SU-DHL-6 (cell line): ENCODE measurements around the gene EOLA1.
"Not testable (repeated sequence)": the region's sequence is repeated elsewhere in the genome, so short reads cannot be mapped to it uniquely, and the experiment has no call there.

Experiments
- H2AFZ ChIP-seq: fragments of 200-600 bp; sonication (generic); 2 replicates; pipeline ENCODE4 v1.6.1; 2014; ENCODE audit warnings: low read depth, mild to moderate bottlenecking, moderate library complexity, mixed read lengths, antibody characterized with exemption, low read length; ENCODE audit not compliant: severe bottlenecking
- H3F3A ChIP-seq: fragments of 200-600 bp; shearing (Covaris generic); 2 replicates; pipeline ENCODE4 v1.6.0; 2016; ENCODE audit warnings: antibody characterized with exemption, mild to moderate bottlenecking; ENCODE audit not compliant: insufficient read depth
- H3K27ac ChIP-seq: fragments of 200-600 bp; sonication (generic); 2 replicates; pipeline ENCODE4 v1.5.1; 2016; ENCODE audit warnings: low read depth, mild to moderate bottlenecking, low read length, moderate library complexity, mixed read lengths
- H3K27me3 ChIP-seq: fragments of 200-600 bp; sonication (generic), shearing (Covaris generic); 2 replicates; pipeline ENCODE4 v1.6.0; 2014; ENCODE audit warnings: mild to moderate bottlenecking, low read length
- H3K36me3 ChIP-seq: fragments of 200-600 bp; sonication (generic); 2 replicates; pipeline ENCODE4 v1.6.1; 2014; ENCODE audit warnings: mild to moderate bottlenecking, low read length, mixed read lengths
- H3K4me2 ChIP-seq: fragments of 300-600, 200-600 bp; shearing (Covaris generic), sonication (generic); 2 replicates; pipeline ENCODE4 v1.6.0; 2014; ENCODE audit warnings: low read length, low read depth, mild to moderate bottlenecking; ENCODE audit not compliant: poor library complexity, severe bottlenecking
- H3K4me3 ChIP-seq: fragments of 200-600 bp; sonication (generic); 2 replicates; pipeline ENCODE4 v1.5.1; 2014; ENCODE audit warnings: antibody characterized with exemption, low read length, mild to moderate bottlenecking, mixed read lengths; ENCODE audit not compliant: insufficient read depth, poor library complexity, severe bottlenecking
- H3K79me2 ChIP-seq: fragments of 200-600 bp; sonication (generic); 2 replicates; pipeline ENCODE4 v1.6.1; 2014; ENCODE audit warnings: mild to moderate bottlenecking, low read length, moderate library complexity; ENCODE audit not compliant: insufficient read depth
- H3K9ac ChIP-seq: fragments of 200-600 bp; sonication (generic); 2 replicates; pipeline ENCODE4 v1.7.0; 2014; ENCODE audit warnings: mild to moderate bottlenecking, low read length
- H3K9me2 ChIP-seq: fragments of 200-600 bp; sonication (generic); replicated peaks from 2 replicates; pipeline ENCODE4 v1.6.1; 2014; ENCODE audit warnings: low read length; ENCODE audit not compliant: insufficient read depth
- H3K9me3 ChIP-seq: fragments of 200-600 bp; sonication (generic); 2 replicates; pipeline ENCODE4 v1.6.1; 2014; ENCODE audit warnings: low read length, mixed read lengths; ENCODE audit not compliant: insufficient read depth
- H4K20me1 ChIP-seq: fragments of 200-600 bp; sonication (generic); 2 replicates; pipeline ENCODE4 v1.6.1; 2014; ENCODE audit warnings: low read depth, mild to moderate bottlenecking, antibody characterized with exemption, low read length, moderate library complexity, mixed read lengths
- EZH2phosphoT487 ChIP-seq: fragments of 200-600 bp; sonication (generic), shearing (Covaris generic); conservative IDR thresholded peaks from 2 replicates; pipeline ENCODE4 v1.6.1; 2018; ENCODE audit warnings: mild to moderate bottlenecking, antibody characterized with exemption, low read length, moderate library complexity, mixed read lengths
- TF ChIP-seq, protein P1 (sequence below): fragments of 200-600 bp; sonication (generic); IDR thresholded peaks from one replicate; pipeline ENCODE4 v1.5.1; 2017; ENCODE audit warnings: antibody characterized with exemption, mild to moderate bottlenecking, low read length, moderate library complexity; ENCODE audit not compliant: insufficient read depth, poor library complexity, severe bottlenecking

The EOLA1 gene

DNA sequence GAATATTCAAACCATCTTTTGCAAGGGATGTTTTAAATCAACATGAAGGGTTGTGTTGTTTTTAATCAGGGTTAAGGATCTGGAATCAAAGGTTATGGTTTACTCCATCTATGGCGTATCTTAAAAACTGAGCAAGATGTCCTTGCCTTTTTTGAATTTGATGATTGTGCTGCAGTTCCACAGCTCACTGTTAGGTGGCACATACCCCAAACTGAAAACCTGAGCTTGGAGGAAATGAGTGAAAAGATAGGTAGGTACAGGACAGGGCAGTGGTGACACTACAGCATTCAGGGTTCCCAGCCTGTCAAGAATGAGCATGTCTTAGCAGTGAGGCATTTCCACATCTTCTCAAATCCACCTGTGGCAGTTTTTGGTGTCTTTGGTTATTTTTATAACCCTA is 13.1 kb upstream of the EOLA1 start:
- TF ChIP-seq EZH2phosphoT487: no peak
- TF ChIP-seq, protein P1, sequence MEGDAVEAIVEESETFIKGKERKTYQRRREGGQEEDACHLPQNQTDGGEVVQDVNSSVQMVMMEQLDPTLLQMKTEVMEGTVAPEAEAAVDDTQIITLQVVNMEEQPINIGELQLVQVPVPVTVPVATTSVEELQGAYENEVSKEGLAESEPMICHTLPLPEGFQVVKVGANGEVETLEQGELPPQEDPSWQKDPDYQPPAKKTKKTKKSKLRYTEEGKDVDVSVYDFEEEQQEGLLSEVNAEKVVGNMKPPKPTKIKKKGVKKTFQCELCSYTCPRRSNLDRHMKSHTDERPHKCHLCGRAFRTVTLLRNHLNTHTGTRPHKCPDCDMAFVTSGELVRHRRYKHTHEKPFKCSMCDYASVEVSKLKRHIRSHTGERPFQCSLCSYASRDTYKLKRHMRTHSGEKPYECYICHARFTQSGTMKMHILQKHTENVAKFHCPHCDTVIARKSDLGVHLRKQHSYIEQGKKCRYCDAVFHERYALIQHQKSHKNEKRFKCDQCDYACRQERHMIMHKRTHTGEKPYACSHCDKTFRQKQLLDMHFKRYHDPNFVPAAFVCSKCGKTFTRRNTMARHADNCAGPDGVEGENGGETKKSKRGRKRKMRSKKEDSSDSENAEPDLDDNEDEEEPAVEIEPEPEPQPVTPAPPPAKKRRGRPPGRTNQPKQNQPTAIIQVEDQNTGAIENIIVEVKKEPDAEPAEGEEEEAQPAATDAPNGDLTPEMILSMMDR: no peak
- Histone ChIP-seq H3K9ac (no peak overlapping the region), H3K9me3 (no peaks in the 10 kb centered on the region), H3F3A (no peaks in the 10 kb centered on the region), H4K20me1 (no peaks in the 10 kb centered on the region), H3K79me2 (no peaks in the 10 kb centered on the region), H3K4me3 (no peak overlapping the region), H2AFZ (no peak overlapping the region), H3K9me2 (no peaks in the 10 kb centered on the region), H3K36me3 (no peaks in the 10 kb centered on the region), H3K27me3 (no peaks in the 10 kb centered on the region), H3K27ac (no peak overlapping the region), H3K4me2 (no peak overlapping the region)

DNA sequence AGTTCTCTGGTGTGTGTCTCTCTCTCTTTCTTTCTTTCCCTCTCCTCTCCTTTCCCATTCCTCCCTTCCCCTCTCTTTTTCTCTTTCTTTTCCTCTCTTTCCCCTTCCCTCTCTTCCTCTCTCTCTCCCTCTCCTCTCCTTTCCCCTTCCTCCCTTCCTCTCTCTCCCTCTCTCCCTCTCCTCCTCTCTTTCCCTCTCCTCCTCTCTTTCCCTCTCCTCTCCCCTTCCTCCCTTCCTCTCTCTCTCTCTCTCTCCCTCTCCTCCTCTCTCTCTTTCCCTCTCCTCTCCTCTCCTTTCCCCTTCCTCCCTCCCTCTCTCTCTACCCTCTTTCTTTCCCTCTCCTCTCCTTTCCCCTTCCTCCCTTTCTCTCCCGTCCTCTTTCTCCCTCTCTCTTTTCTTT is 12.4 kb upstream of the EOLA1 start:
- no peak overlapping the region for H3K27ac ChIP-seq
- H3K36me3 ChIP-seq: no peaks in the 10 kb centered on the region
- no peaks in the 10 kb centered on the region for H3K9me2 ChIP-seq
- H3F3A ChIP-seq: no peaks in the 10 kb centered on the region
- H3K79me2 ChIP-seq: no peaks in the 10 kb centered on the region
- no peak overlapping the region for H3K9ac ChIP-seq
- no peaks in the 10 kb centered on the region for H4K20me1 ChIP-seq
- no peak overlapping the region for H3K4me3 ChIP-seq
- H3K4me2 ChIP-seq: no peak overlapping the region
- no peaks in the 10 kb centered on the region for H3K27me3 ChIP-seq
- H2AFZ ChIP-seq: no peak overlapping the region
- no peaks in the 10 kb centered on the region for H3K9me3 ChIP-seq
- TF ChIP-seq, protein P1: no peak
- no peak for TF ChIP-seq EZH2phosphoT487

DNA sequence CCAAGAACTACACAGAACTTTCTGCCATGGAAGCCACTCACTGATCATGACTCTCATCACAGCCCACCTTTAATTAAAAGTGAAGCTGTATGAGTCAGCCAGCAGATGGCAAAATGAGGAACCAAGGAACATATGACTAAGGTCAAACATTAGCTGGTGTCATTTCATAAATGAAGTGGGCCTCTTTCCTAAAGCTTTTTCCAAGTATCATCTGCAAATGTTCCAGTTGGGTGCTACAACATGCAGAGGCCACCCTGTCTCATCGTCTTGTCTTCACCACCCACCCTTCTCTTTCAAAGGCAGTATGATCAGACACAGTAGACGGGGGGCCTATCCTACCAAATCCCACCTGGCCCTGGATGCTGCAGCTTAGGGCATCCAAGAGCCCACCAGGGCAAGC is 9.2 kb upstream of the EOLA1 start:
- no peaks in the 10 kb centered on the region for H3K27me3 ChIP-seq
- H3K79me2 ChIP-seq: no peaks in the 10 kb centered on the region
- H4K20me1 ChIP-seq: no peaks in the 10 kb centered on the region
- H3K36me3 ChIP-seq: no peaks in the 10 kb centered on the region
- H3K4me2 ChIP-seq: no peak overlapping the region
- no peaks in the 10 kb centered on the region for H3K9me3 ChIP-seq
- H3K9me2 ChIP-seq: no peaks in the 10 kb centered on the region
- no peaks in the 10 kb centered on the region for H3F3A ChIP-seq
- TF ChIP-seq EZH2phosphoT487: no peak
- TF ChIP-seq, protein P1: no peak
- H3K4me3 ChIP-seq: no peak overlapping the region
- H3K9ac ChIP-seq: no peak overlapping the region
- no peak overlapping the region for H3K27ac ChIP-seq
- no peak overlapping the region for H2AFZ ChIP-seq

DNA sequence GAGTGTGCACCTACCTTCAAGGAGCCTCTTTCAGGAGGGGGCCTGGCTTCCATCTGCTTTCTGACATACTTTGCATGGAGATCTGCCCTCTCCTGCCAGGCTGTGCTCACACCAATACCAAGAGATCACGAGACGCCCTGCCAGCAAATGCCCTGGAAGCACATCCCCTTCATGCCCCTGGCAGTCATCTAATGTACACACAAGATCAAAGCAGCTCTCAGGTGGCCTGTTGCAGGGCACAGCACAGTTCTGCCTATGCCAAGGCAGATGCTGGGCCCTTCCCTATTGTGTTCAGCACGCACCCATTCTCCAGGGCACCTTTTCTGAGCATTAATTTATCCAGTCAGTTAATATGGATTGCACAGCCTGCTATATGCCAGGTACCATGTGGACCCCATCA is 7.9 kb upstream of the EOLA1 start:
- not testable (repeated sequence) for H3K4me3 ChIP-seq, H3K36me3 ChIP-seq

DNA sequence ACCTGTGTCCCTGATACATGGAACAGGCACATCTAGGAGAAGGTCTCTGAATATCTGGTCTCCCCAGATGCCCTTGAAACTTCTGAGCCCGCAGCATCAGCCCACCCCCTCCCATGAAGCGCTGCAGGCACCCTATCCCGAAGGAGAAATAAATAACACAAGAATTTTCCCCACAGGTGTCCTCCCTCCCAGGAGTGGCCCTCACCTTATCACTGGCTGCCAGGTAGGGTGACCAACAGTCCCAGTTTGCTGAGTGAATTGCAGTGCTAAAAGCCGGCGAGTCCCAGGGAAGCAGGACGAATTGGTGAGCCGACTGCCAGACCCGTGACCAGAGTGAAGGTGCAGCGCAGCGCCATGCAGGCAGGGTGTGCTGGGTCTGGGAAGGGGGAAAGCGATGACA is 6.8 kb upstream of the EOLA1 start:
- not testable (repeated sequence) for H3K36me3 ChIP-seq, H3F3A ChIP-seq, H3K27ac ChIP-seq, H3K27me3 ChIP-seq, H2AFZ ChIP-seq, H3K4me2 ChIP-seq, H3K9ac ChIP-seq, H3K9me3 ChIP-seq, H3K9me2 ChIP-seq, H4K20me1 ChIP-seq, H3K79me2 ChIP-seq, H3K4me3 ChIP-seq

More for the DNA sequence above, 7.9 kb upstream of the EOLA1 start:
- not testable (repeated sequence) for H4K20me1 ChIP-seq, H3F3A ChIP-seq, H3K27me3 ChIP-seq, H3K9ac ChIP-seq, H3K4me2 ChIP-seq, H3K9me3 ChIP-seq, H2AFZ ChIP-seq, H3K27ac ChIP-seq, H3K9me2 ChIP-seq, H3K79me2 ChIP-seq

DNA sequence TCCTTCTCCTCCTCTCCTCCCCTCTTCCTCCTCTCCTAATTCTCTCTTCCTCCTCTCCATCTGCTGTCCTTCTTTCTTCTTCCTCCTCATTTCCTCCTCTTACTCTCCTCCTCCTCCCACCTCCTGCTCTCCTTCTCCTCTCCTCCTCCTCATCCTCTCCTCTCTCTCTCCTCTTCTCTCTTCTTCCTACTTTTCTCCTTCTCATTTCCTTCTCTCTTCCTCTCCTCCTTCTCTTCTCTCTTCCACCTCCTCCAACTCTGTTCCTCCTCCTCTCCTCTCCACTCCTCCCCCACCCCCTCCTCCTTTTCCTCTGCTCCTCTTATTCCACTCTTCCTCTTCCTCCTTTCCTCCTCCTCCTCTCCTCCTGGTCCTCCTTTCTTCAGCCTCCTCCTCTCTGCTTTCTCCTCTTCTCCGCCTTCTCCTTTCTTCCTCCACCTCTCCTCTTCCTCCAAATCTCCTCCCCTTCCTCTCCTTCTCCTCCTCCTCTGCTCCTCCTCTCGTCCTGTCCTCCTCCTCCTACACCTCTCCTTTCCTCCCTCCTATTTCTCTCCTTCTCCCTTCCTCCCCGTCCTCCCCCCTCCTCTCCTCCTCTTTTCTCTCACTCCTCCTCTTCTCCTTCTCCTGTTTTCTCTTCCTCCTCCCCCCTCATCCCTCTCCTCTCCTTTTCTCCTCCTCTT is 5.7 kb upstream of the EOLA1 start:
- H3K9me2 ChIP-seq, H4K20me1 ChIP-seq, H3K79me2 ChIP-seq, H3K27ac ChIP-seq, H3K27me3 ChIP-seq, H3K4me3 ChIP-seq, H3K36me3 ChIP-seq, H3K9ac ChIP-seq, H3K4me2 ChIP-seq, H3K9me3 ChIP-seq, H2AFZ ChIP-seq, H3F3A ChIP-seq: not testable (repeated sequence)
